WERI-Rb-1 (cell line): ENCODE data around the gene C20orf144.

Experiments used
- DNase-seq: peaks from one replicate; pipeline ENCODE4 v3.0.0-alpha.2; 2020
- H3K27ac ChIP-seq: fragments of 250-450 bp; sonication (Bioruptor Pico); 2 replicates; pipeline ENCODE4 v1.5.1; 2020; ENCODE audit warnings: mild to moderate bottlenecking, moderate library complexity
- H3K27me3 ChIP-seq: fragments of 250-450 bp; sonication (Bioruptor Pico); 2 replicates; pipeline ENCODE4 v1.5.1; 2021; ENCODE audit warnings: mild to moderate bottlenecking, low read depth, moderate library complexity; ENCODE audit not compliant: insufficient read depth, severe bottlenecking
- H3K36me3 ChIP-seq: fragments of 250-450 bp; sonication (Bioruptor Pico); 2 replicates; pipeline ENCODE4 v1.5.1; 2020; ENCODE audit warnings: mild to moderate bottlenecking, moderate library complexity
- H3K4me3 ChIP-seq: 2 replicates; pipeline ENCODE4 v1.5.1; 2011; ENCODE audit warnings: low read depth, mild to moderate bottlenecking, control low read depth, low read length
- H3K9me3 ChIP-seq: fragments of 250-450 bp; sonication (Bioruptor Pico); 2 replicates; pipeline ENCODE4 v1.5.1; 2021; ENCODE audit warnings: mild to moderate bottlenecking, moderate library complexity; ENCODE audit not compliant: severe bottlenecking
- CTCF ChIP-seq: IDR thresholded peaks from 2 replicates; pipeline ENCODE4 v1.5.1; 2011; ENCODE audit warnings: low read depth, mild to moderate bottlenecking, control low read depth, inconsistent platforms, low read length

The C20orf144 gene

GRCh38 chr20:33681728-33682353 is 19.7 kb downstream of the C20orf144 start:
- DNase-seq: no peak
- no peaks in the 10 kb centered on the region for H3K27me3 ChIP-seq
- no peaks in the 10 kb centered on the region for H3K9me3 ChIP-seq
- no peak overlapping the region for H3K27ac ChIP-seq
- H3K36me3 ChIP-seq: peaks cover 78% of the 10 kb centered on the region
- H3K4me3 ChIP-seq: no peak overlapping the region
- no peak for TF ChIP-seq CTCF

GRCh38 chr20:33684533-33685327 is 22.6 kb downstream of the C20orf144 start:
- Histone ChIP-seq H3K27ac (peak overlapping the region; percentile 92), H3K36me3 (peaks cover 50% of the 10 kb centered on the region), H3K4me3 (peak overlapping the region; percentile 72), H3K27me3 (no peaks in the 10 kb centered on the region), H3K9me3 (no peaks in the 10 kb centered on the region)
- no peak for TF ChIP-seq CTCF
- DNase-seq: peak; percentile 85

GRCh38 chr20:33685328-33686099 is 23.4 kb downstream of the C20orf144 start:
- Histone ChIP-seq H3K36me3 (peaks cover 43% of the 10 kb centered on the region), H3K9me3 (no peaks in the 10 kb centered on the region), H3K27me3 (no peaks in the 10 kb centered on the region), H3K27ac (peak overlapping the region; percentile 92), H3K4me3 (peak overlapping the region; percentile 72)
- peak; percentile 51 for DNase-seq
- no peak for TF ChIP-seq CTCF

- Histone ChIP-seq H3K36me3 (peaks cover 34% of the 10 kb centered on the region), H3K4me3 (peak within 1 kb of the TSS; percentile 72), H3K27ac (peak within 1 kb of the TSS; percentile 92), H3K9me3 (no peaks in the 10 kb centered on the region), H3K27me3 (no peaks in the 10 kb centered on the region)
- TF ChIP-seq CTCF: 0 out of 2 replicates have a peak, but pooled peaks have one; percentile 28
- peak; percentile 96 for DNase-seq
Measured at GRCh38 chr20:33686100-33686983, 24.2 kb downstream of the C20orf144 start, which contains the start of gene E2F1. TSS of gene E2F1 (minus strand) at chr20:33686385. CDS start at chr20:33686264, 121 bp downstream.

- no peaks in the 10 kb centered on the region for H3K27me3 ChIP-seq
- no peaks in the 10 kb centered on the region for H3K9me3 ChIP-seq
- peak overlapping the region; percentile 37; the same call in 1 of the 2 replicates for H3K4me3 ChIP-seq
- DNase-seq: no peak
- peak overlapping the region; percentile 24; the same call in 1 of the 2 replicates for H3K27ac ChIP-seq
- H3K36me3 ChIP-seq: peaks cover 32% of the 10 kb centered on the region
- no peak for TF ChIP-seq CTCF
Measured at GRCh38 chr20:33686984-33687366, 24.8 kb downstream of the C20orf144 start.
